B cell (primary cell): Measurements from ENCODE around the gene NBEAL1.

Source experiments
- CTCF ChIP-seq: fragments of 200-600 bp; IDR thresholded peaks from one replicate; pipeline ENCODE4 v1.8.0; 2022; ENCODE audit warnings: antibody characterized with exemption, mild to moderate bottlenecking
- EZH2 ChIP-seq: IDR thresholded peaks from 2 replicates; pipeline ENCODE4 v1.6.1; 2012; ENCODE audit warnings: borderline replicate concordance, low read depth, mild to moderate bottlenecking, moderate library complexity, low read length; ENCODE audit not compliant: insufficient read depth, poor library complexity, severe bottlenecking

- TF ChIP-seq CTCF (no peak), EZH2 (no peak)
These were observed 37.9 kb downstream of the NBEAL1 start for GRCh38 chr2:203052539-203052938.
